HUDEP-2 (cell line): Measurements from ENCODE around the gene BCL11B.

ENCODE experiments used
- DNase-seq, 76 experiments: peaks; one replicate each; lab custom pipeline; 2025; ENCODE audit not compliant: unreplicated experiment in 76 of 76; lab: John Stamatoyannopoulos, UW

BCL11B gene

DNA sequence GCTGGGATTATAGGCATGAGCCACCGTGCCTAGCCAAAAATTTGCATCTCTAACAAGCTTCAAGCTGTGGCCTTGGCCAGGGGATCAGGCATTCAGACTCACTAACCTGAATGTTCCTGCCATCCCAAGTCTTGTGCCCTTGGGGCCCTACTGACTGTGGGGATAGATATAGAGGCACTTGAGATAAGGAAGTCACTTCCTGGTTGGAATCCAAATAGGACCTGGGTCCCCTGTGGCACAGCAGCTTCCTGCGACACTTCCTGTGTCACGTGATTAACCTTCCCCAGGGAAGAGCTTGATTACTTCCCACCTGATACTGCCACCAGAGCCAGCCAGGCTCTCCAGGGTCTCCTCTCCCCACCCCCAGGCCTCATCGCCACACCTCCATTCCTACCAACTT is 128.2 kb downstream of the BCL11B start:
- DNase-seq, result no peak

GRCh38 chr14:99143126-99143525 is 128.9 kb downstream of the BCL11B start:
- no peak for DNase-seq

- DNase-seq, result no peak
These were observed 130.8 kb downstream of the BCL11B start for GRCh38 chr14:99141236-99141635.

DNA sequence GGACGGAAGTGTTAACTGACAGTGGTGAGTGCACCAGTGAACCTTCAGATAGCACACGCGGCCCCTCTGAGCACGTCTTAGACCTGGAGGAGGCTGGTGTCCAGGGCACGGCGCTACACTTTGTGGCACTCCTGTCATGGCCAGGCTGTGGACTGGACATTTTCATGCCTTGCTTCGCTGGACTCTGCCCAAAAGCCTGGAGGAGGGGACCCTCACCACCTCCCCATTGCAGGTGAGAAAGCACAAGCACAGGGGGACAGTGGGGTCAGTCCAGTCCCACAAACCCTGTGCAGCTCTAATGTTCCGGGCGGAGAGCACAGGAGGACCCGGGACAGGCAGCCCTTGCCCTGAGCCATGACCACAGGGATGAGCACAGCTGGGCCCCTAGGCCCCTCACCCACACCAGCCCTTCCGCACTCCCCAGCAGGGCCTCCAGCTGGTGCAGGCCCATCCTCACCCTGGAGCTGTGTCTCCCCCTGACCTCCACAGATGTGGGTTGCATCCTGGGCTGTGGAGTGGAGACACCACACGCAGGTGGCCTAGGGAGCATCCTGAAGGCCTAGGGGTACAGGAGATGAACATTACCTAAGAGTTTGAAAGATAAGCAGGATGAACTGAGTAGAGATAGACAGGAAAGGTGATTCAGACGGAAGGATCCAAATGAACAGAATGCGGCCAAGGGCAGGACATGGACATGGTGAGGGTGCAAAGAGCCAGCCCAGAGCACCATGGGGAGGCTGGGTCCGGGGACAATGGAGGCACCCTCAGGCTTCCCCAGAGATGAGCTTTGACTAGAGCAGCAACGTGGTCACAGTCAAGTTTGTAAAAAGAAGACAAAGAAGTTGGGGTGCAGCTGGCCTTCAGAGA is 132.8 kb downstream of the BCL11B start:
- no peak for DNase-seq

DNA sequence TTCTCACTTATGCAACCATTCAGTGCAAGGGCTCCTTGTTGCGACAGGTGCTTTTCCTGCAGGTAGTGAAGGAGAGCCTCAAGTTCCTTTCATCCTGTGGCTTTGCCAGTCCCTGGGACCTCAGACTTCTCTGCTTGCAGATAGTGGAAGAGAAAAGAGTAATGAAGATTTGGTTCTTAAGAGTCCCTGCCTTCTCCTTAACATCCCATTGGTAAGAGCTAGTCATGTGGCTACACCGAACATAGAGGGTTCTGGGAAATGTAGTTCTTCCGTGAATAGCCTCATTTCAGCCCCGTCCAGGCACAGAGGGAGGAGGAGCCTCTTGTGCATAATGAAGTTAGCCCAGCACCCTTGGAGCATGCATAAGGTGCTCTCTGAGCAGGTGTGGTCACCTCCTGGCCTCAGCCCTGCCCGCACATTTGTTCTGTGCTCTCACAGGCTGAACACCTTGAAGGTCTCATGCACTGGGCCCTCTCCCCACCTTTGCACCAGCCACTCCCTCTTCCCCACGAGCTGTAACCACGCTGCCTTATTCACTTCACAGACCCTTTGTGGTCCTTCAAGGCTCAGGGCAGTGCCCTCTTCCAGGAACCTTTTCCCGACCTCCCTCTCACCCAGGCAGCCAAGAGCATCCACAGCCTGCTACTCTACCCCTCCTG is 134.0 kb downstream of the BCL11B start:
- no peak for DNase-seq

DNA sequence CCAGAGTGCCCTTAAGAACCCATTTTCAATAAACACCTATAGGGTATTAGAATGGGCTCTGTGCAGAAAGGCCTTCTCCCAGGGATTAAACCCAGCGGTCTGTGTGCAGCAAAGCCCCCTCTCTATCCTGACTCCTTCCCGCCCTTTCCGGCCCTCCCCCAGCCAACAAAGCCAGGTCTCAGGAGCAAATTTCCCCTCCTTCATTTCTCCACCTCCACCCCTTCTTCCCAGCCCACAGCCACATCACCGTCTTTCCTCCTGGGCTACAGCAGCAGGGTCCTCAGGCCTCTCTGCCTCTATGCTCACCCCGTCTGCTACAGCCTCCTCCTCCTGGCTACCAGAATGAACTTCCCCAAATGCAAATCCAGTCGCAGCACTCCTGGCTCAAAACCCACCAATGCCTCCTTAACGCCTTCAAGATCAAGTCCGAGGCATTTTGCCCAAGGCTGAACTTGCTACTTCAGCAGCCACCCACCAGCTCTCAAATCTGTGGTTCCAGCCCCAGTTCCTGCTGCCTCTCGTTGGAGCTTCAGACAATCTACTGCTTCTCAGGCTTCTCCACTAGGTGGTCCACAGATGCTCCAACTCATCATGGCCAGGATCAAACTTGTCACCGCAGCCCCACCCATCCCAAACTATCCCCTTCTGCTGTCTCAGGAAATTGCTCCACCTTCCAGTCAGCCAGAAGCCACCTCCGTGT is 134.8 kb downstream of the BCL11B start:
- DNase-seq, result no peak

DNA sequence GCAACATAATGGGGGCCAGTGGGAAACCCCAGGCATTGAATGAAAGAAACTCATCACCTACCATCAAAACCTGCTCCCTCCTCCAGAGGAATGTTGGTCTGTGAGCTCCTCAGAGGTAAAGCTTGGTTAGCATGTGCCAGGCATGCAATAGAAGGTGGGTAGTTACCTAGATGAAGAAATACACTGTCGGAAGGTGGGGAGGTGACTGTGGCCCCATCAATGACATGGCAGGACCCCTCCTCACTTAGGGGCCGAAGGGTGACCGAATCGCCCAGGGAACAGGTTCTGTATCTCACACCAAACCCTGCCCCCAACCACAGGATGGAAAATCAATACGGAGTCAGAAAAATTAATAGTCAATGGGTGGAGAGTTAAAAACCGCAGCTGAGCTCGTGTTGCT is 135.6 kb downstream of the BCL11B start:
- no peak for DNase-seq

DNA sequence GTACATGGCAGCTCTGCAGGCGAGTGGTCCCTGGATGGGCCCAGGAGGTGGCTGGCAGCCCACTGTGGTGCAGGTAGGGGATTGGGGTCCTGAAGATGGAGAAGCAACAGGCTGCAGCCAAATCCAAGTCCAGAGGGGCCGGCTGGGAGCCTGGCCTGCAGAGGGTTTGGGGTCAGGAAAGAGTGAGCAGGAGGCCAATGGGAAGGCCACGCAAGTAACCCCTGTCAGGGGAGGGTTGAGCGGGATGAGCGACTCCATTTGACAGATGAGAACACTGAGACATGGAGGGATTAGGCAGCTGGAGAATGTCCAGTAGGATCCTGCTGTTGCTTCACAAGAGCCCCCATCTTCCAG is 136.0 kb downstream of the BCL11B start:
- DNase-seq, result no peak

DNA sequence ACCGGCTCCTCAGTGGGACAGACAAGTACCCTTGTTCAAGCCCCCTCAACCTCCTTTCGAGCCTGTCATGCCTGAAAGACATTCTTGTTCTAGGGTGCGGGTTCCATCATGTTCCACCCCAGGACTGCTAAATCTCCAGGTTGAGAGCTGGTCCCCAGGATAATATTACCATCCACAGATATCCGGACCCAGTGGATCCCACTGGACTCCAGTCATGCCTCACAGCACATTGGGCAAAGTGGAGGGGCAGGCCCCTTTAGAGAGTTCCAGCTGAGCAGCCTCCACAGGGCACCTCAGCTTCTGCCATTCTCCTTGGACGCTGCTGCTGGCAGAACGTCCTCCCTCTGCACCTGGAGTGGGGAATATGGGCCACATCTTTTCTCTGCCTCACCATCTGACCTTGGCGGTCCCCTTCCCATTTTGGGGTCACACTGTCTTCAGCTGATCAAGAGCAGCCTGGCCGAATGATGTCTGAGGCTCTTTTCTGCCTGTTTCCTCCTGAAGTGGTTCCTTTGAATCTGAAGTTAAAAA is 137.4 kb downstream of the BCL11B start:
- no peak for DNase-seq

- DNase-seq, result no peak
These were observed 138.1 kb downstream of the BCL11B start for GRCh38 chr14:99133636-99134515.

DNA sequence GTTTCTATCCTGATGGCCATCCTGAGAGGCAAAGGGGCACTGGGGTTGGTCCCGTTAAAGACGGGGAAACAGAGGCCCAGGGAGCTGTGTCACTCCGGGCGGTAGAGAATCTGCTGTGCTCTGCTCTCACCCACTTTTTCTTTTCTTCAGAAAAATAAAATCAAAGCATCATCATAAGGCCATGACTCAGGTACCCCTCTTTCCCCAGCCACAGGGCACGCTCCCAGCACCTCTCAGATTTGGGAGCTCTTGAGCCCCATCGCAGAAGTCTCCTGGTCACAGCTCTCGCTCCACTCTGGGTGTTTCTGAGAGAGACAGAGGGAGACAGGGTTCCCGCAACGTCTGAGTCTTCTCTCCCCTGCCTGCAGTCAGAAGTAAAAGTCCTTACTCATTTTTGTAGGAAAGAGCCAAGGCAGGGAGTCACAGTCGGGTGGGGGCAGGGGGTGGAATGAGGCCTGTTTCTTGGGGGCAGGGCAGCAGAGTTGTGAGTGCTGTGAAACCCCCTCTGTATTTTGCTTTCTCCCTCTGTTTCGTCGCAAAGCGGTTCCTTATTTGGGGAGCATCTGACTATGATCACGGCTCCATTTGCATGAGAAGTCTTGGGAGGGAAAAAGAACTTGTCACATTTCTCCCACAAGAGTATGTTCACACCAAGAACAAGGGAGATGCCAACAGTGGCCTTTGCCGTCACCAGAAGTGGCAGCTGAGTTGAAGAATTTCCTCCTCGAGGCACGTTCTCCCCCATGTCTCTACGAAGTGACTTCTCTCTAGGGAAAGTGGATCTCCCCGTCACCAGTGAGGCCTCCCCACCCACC is 139.0 kb downstream of the BCL11B start:
- no peak for DNase-seq

GRCh38 chr14:99131632-99132271 is 140.2 kb downstream of the BCL11B start:
- DNase-seq, result no peak

- DNase-seq, result no peak
These were observed 142.0 kb downstream of the BCL11B start for GRCh38 chr14:99129998-99130397.

DNA sequence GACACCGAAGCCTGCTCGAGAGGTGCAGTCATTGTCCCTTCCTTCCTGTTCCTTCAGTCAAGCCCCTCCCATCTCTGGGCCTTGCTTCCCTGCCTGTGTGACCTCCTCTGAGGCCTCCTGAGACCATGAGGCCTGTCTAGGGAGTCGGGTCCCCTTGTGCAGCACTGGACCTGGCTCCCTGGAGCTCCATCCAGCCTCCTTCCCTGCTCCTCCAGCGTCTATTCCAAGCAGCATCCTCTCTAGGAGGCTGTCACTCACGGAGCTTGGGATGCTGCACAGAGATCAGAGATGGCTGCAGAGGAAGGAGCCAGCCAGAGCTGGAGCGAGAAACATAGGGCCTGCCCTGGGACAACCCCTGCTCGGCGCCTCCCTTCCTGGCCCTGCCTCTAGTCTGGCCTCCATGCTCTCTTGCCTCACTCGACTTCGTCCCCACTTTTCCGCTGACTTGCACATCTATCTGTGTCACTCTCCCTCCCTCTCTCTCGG is 142.7 kb downstream of the BCL11B start:
- no peak for DNase-seq

DNA sequence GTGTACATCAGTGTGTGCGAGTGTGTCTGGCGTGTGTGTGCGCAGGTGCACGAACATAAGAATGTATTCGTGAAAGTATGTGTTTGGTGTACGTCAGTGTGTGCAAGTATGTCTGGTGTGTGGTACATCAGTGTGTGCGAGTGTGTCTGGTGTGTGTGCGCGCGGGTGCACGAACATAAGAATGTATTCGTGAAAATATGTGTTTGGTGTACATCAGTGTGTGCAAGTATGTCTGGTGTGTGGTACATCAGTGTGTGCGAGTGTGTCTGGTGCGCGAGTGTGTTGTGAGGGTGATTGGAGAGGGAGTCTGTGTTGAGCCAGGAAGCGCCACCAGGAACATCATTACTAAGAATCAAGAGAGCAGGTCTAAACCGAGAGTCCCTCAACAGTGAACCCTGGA is 143.8 kb downstream of the BCL11B start:
- no peak for DNase-seq

- no peak for DNase-seq
These were observed 144.3 kb downstream of the BCL11B start for GRCh38 chr14:99127651-99128167.

- DNase-seq, result no peak
These were observed 146.2 kb downstream of the BCL11B start for GRCh38 chr14:99125616-99126431.

- no peak for DNase-seq
These were observed 146.9 kb downstream of the BCL11B start for GRCh38 chr14:99125113-99125512.
